Measurements from ENCODE around the gene ABR. TPM values are rescaled to one million over a fixed set of nuclear protein-coding genes. Genes with fewer than 3 reads are reported as not detected.

Gene ABR
- polyA plus RNA-seq, 3 donors, result 19.8 to 160 (median 26.0) TPM

- H2AFZ ChIP-seq (ENCODE audit: insufficient read depth, low read depth, low read length, poor library complexity, severe bottlenecking), result no peak overlapping the region
- no peak overlapping the region for H3K4me3 ChIP-seq (replicated peaks in 1 of 3; ENCODE audit: low read depth in 2 of 3, low read length in 3 of 3)
- H3K9ac ChIP-seq (ENCODE audit: insufficient read depth, low read length, poor library complexity, severe bottlenecking), result no peak overlapping the region
- intact Hi-C loops (cut with micrococcal nuclease), result no loop called here
- peak overlapping the region in 1 of 7 donors; percentile 76 for H3K27ac Mint-ChIP-seq
- peaks cover 84% of the 10 kb centered on the region for H4K20me1 ChIP-seq (ENCODE audit: insufficient read depth, low read length)
- no peaks in the 10 kb centered on the region for H3K4me1 Mint-ChIP-seq
- H3K27me3 Mint-ChIP-seq (ENCODE audit: low read depth in 3 of 3), result no peaks in the 10 kb centered on the region
- H3K27ac ChIP-seq (ENCODE audit: low read depth in 1 of 2, low read length in 2 of 2), result no peak overlapping the region
- peaks cover 63 to 82% of the 10 kb centered on the region in 2 donors for H3K36me3 ChIP-seq (replicated peaks in 1 of 2; ENCODE audit: control insufficient read depth in 1 of 2, insufficient read depth in 2 of 2, low read length in 2 of 2)
- no peak for TF ChIP-seq CTCF (IDR thresholded peaks at IDR 0.05)
- peaks cover 7% of the 10 kb centered on the region for H3K79me2 ChIP-seq (ENCODE audit: insufficient read depth, low read length)
- no peaks in the 10 kb centered on the region for H3K27me3 ChIP-seq (ENCODE audit: control insufficient read depth in 2 of 2, insufficient read depth in 2 of 2, low read length in 2 of 2)
- peaks cover 56 to 73% of the 10 kb centered on the region in 2 donors for H3K36me3 Mint-ChIP-seq
- no peak overlapping the region for H3K4me3 Mint-ChIP-seq
- no peak for DNase-seq
- no peaks in the 10 kb centered on the region for H3K9me3 Mint-ChIP-seq
- no peaks in the 10 kb centered on the region for H3K9me3 ChIP-seq (replicated peaks in 1 of 2; ENCODE audit: control insufficient read depth in 1 of 2, insufficient read depth in 1 of 2, low read length in 2 of 2)
- H3K4me1 ChIP-seq (ENCODE audit: control insufficient read depth in 1 of 2, insufficient read depth in 2 of 2, low read length in 2 of 2), result no peaks in the 10 kb centered on the region
- 97% methylated on average over 38 of the region's 57 CpGs for WGBS (ENCODE audit: insufficient coverage)
- H3K4me2 ChIP-seq (replicated peaks; ENCODE audit: extremely low read depth, low read length, poor library complexity, severe bottlenecking), result no peak overlapping the region
Observed at GRCh38 chr17:1011760-1012735, 167.7 kb downstream of the ABR start.

GRCh38 chr17:1011138-1011537, 168.6 kb downstream of the ABR start:
- no peak for TF ChIP-seq CTCF (IDR thresholded peaks at IDR 0.05)
- peaks cover 68 to 84% of the 10 kb centered on the region in 2 donors for H3K36me3 ChIP-seq (replicated peaks in 1 of 2; ENCODE audit: control insufficient read depth in 1 of 2, insufficient read depth in 2 of 2, low read length in 2 of 2)
- no peak overlapping the region for H2AFZ ChIP-seq (ENCODE audit: insufficient read depth, low read depth, low read length, poor library complexity, severe bottlenecking)
- no peak overlapping the region for H3K27ac ChIP-seq (ENCODE audit: low read depth in 1 of 2, low read length in 2 of 2)
- H4K20me1 ChIP-seq (ENCODE audit: insufficient read depth, low read length), result peaks cover 80% of the 10 kb centered on the region
- H3K9me3 Mint-ChIP-seq, result no peaks in the 10 kb centered on the region
- H3K9me3 ChIP-seq (replicated peaks in 1 of 2; ENCODE audit: control insufficient read depth in 1 of 2, insufficient read depth in 1 of 2, low read length in 2 of 2), result no peaks in the 10 kb centered on the region
- H3K4me2 ChIP-seq (replicated peaks; ENCODE audit: extremely low read depth, low read length, poor library complexity, severe bottlenecking), result no peak overlapping the region
- no peak overlapping the region for H3K27ac Mint-ChIP-seq
- H3K27me3 ChIP-seq (ENCODE audit: control insufficient read depth in 2 of 2, insufficient read depth in 2 of 2, low read length in 2 of 2), result no peaks in the 10 kb centered on the region
- no peak overlapping the region for H3K9ac ChIP-seq (ENCODE audit: insufficient read depth, low read length, poor library complexity, severe bottlenecking)
- H3K4me3 Mint-ChIP-seq, result no peak overlapping the region
- H3K4me1 ChIP-seq (ENCODE audit: control insufficient read depth in 1 of 2, insufficient read depth in 2 of 2, low read length in 2 of 2), result no peaks in the 10 kb centered on the region
- H3K4me3 ChIP-seq (replicated peaks in 1 of 3; ENCODE audit: low read depth in 2 of 3, low read length in 3 of 3), result no peak overlapping the region
- no peaks in the 10 kb centered on the region for H3K27me3 Mint-ChIP-seq (ENCODE audit: low read depth in 3 of 3)
- peaks cover 57 to 72% of the 10 kb centered on the region in 2 donors for H3K36me3 Mint-ChIP-seq
- peaks cover 3% of the 10 kb centered on the region for H3K79me2 ChIP-seq (ENCODE audit: insufficient read depth, low read length)
- DNase-seq, result no peak
- H3K4me1 Mint-ChIP-seq, result no peaks in the 10 kb centered on the region
- 98% methylated on average over 7 of the region's 10 CpGs for whole genome bisulfite sequencing (ENCODE audit: insufficient coverage)
- intact Hi-C loops (cut with micrococcal nuclease), result no loop called here
